Large intestine (tissue), 3 donors: ENCODE measurements around the gene SHC3. TPM values are rescaled to one million over a fixed set of nuclear protein-coding genes. Genes with fewer than 3 reads are reported as not detected.

Experiments
- DNase-seq, 2 donors: peaks; one replicate each; pipeline versions ENCODE4 v3.0.0 to v3.0.0-alpha.2; 2013
- H3K27ac ChIP-seq: one replicate; pipeline ENCODE4 v1.5.1; 2013; ENCODE audit warnings: low read length
- H3K27me3 ChIP-seq: 2 replicates; pipeline ENCODE4 v1.6.1; 2013; ENCODE audit warnings: low read length; ENCODE audit not compliant: control insufficient read depth, insufficient read depth
- H3K36me3 ChIP-seq: 2 replicates; pipeline ENCODE4 v1.6.1; 2013; ENCODE audit warnings: low read length; ENCODE audit not compliant: control insufficient read depth, insufficient read depth
- H3K4me1 ChIP-seq: one replicate; pipeline ENCODE4 v1.6.1; 2013; ENCODE audit warnings: low read length; ENCODE audit not compliant: control insufficient read depth, insufficient read depth
- H3K4me3 ChIP-seq: one replicate; pipeline ENCODE4 v1.5.1; 2013; ENCODE audit warnings: low read length
- H3K9me3 ChIP-seq: one replicate; pipeline ENCODE4 v1.6.1; 2013; ENCODE audit warnings: mild to moderate bottlenecking, low read depth, low read length, moderate library complexity; ENCODE audit not compliant: control insufficient read depth
- WGBS: methylation state at CpG from one replicate; pipeline ENCODE4 v1.1.5; 2013; ENCODE audit warnings: low lambda C conversion rate; ENCODE audit not compliant: insufficient coverage; 5-methylcytosine and 5-hydroxymethylcytosine counted together
- polyA plus RNA-seq: library from polyadenylated mRNA; unstranded; fragments of 120-200 nt; gene quantifications from one replicate; pipeline ENCODE4 v1.2.1, GENCODE V29; 2013

The SHC3 gene
- polyA plus RNA-seq, 1 donor = 0.69 TPM

DNA sequence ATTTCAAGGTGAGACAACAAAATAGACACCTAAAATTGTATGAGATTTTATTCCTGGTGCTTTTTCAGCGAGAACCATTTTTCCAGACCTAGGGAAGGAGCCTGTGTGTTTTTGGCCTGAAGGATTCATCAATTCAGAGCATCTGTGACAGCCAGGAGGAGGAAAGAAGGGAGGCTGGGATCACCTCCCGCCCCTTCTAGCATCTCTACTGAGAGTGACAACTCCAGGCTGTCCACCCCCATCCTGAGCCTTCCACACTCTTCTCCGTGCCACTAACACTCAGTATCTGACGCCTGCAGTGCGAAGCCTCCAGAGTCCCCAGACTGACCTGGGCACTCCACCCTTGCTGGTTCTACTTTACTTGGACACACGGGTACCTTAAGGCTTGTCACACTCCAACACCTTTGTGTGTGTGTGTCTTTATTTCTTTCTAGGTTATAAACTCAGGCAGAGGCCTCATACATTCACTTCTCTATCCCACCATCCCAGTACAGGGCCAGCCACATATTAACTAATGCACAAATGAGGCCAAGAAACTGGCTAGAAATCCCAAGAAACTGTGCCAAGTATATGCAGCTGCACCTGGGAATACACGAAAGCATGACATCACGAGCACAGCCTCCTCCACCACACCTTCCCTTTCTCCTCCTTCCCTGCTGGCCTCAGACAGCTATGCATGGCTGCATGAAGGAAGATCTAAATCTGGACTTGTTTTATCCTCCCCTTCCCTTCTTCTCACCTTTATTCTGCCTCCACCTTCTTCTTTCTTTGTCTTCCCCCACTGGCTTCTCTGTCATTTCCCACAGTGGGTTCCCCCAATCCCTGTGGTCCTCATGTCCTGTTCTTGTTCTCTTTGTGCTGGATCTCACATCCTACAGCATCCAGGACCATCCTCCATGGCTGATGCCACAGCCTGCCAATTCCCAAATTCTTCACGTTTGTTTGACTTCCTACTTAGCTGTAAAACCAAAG lies 171.3 kb downstream of the SHC3 start:
- no peak for DNase-seq
- 86% methylated on average over 1 of the region's 9 CpGs for WGBS
- no peaks in the 10 kb centered on the region for H3K4me1 ChIP-seq
- no peak overlapping the region for H3K27ac ChIP-seq
- H3K9me3 ChIP-seq = no peaks in the 10 kb centered on the region
- H3K27me3 ChIP-seq = no peaks in the 10 kb centered on the region
- peaks cover 7% of the 10 kb centered on the region for H3K36me3 ChIP-seq
- no peak overlapping the region for H3K4me3 ChIP-seq

DNA sequence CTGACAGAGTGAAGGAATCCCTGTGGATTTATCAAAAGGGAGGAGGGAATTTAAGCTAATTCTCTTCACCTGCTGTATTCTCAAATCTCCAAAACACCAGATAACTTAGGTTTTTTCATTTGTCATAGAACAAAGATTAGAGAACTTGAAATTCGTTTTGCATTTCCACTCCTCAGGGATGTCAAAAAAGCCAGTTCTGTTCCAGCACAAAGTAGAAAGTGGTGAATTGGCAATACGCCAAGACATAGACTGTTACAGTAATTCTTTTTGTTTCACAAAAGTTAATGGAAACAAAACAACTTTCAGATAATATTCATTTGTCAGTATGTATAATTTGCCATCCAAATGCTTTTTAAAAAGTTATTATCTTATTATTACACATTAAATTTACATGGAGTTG lies 172.4 kb downstream of the SHC3 start:
- Histone ChIP-seq H3K36me3 (peaks cover 9% of the 10 kb centered on the region), H3K4me3 (no peak overlapping the region), H3K27ac (no peak overlapping the region), H3K27me3 (no peaks in the 10 kb centered on the region), H3K4me1 (no peaks in the 10 kb centered on the region), H3K9me3 (no peaks in the 10 kb centered on the region)
- WGBS = 88% methylated on average over 2 of the region's 2 CpGs
- DNase-seq = no peak

GRCh38 chr9:89005323-89005722 lies 173.3 kb downstream of the SHC3 start:
- no peak overlapping the region for H3K27ac ChIP-seq
- 100% methylated on average over 4 of the region's 9 CpGs for WGBS
- H3K4me3 ChIP-seq = no peak overlapping the region
- H3K4me1 ChIP-seq = peaks cover 3% of the 10 kb centered on the region
- H3K27me3 ChIP-seq = no peaks in the 10 kb centered on the region
- H3K36me3 ChIP-seq = peaks cover 9% of the 10 kb centered on the region
- no peaks in the 10 kb centered on the region for H3K9me3 ChIP-seq
- DNase-seq = no peak

GRCh38 chr9:89002987-89003386 lies 175.6 kb downstream of the SHC3 start:
- Histone ChIP-seq H3K4me3 (no peak overlapping the region), H3K27me3 (no peaks in the 10 kb centered on the region), H3K9me3 (no peaks in the 10 kb centered on the region), H3K27ac (no peak overlapping the region), H3K4me1 (peaks cover 3% of the 10 kb centered on the region), H3K36me3 (peaks cover 9% of the 10 kb centered on the region)
- DNase-seq = no peak
- WGBS = no CpG with 5 or more reads among the region's 6 CpGs

- H3K27me3 ChIP-seq = no peaks in the 10 kb centered on the region
- H3K4me3 ChIP-seq = no peak overlapping the region
- H3K9me3 ChIP-seq = no peaks in the 10 kb centered on the region
- H3K36me3 ChIP-seq = peaks cover 9% of the 10 kb centered on the region
- no CpG with 5 or more reads among the region's 27 CpGs for WGBS
- DNase-seq = no peak
- no peak overlapping the region for H3K27ac ChIP-seq
- peaks cover 3% of the 10 kb centered on the region for H3K4me1 ChIP-seq
Observed at GRCh38 chr9:89001917-89002540, 176.6 kb downstream of the SHC3 start.

- Histone ChIP-seq H3K9me3 (no peaks in the 10 kb centered on the region), H3K4me1 (peaks cover 3% of the 10 kb centered on the region), H3K27me3 (no peaks in the 10 kb centered on the region), H3K4me3 (no peak overlapping the region), H3K27ac (no peak overlapping the region), H3K36me3 (peaks cover 9% of the 10 kb centered on the region)
- no CpG with 5 or more reads among the region's 52 CpGs for WGBS
- DNase-seq = peak; percentile 71
Observed at GRCh38 chr9:89000973-89001916, 177.4 kb downstream of the SHC3 start.

GRCh38 chr9:89000371-89000781 lies 178.2 kb downstream of the SHC3 start:
- Histone ChIP-seq H3K27ac (no peak overlapping the region), H3K4me3 (no peak overlapping the region), H3K9me3 (no peaks in the 10 kb centered on the region), H3K4me1 (peaks cover 3% of the 10 kb centered on the region), H3K36me3 (peaks cover 9% of the 10 kb centered on the region), H3K27me3 (no peaks in the 10 kb centered on the region)
- DNase-seq = no peak
- WGBS = no CpG with 5 or more reads among the region's 9 CpGs

GRCh38 chr9:88998911-88999310 lies 179.7 kb downstream of the SHC3 start:
- H3K9me3 ChIP-seq = no peaks in the 10 kb centered on the region
- 50% methylated on average over 2 of the region's 9 CpGs for WGBS
- H3K4me1 ChIP-seq = peaks cover 3% of the 10 kb centered on the region
- no peak overlapping the region for H3K27ac ChIP-seq
- H3K36me3 ChIP-seq = peaks cover 9% of the 10 kb centered on the region
- no peak for DNase-seq
- no peak overlapping the region for H3K4me3 ChIP-seq
- H3K27me3 ChIP-seq = no peaks in the 10 kb centered on the region

GRCh38 chr9:88998503-88998902 lies 180.1 kb downstream of the SHC3 start:
- Histone ChIP-seq H3K4me3 (no peak overlapping the region), H3K27me3 (no peaks in the 10 kb centered on the region), H3K4me1 (peaks cover 3% of the 10 kb centered on the region), H3K9me3 (no peaks in the 10 kb centered on the region), H3K36me3 (peaks cover 9% of the 10 kb centered on the region), H3K27ac (no peak overlapping the region)
- DNase-seq = no peak
- 33% methylated on average over 1 of the region's 2 CpGs for WGBS

- no peak overlapping the region for H3K4me3 ChIP-seq
- peaks cover 6% of the 10 kb centered on the region for H3K36me3 ChIP-seq
- DNase-seq = no peak
- peaks cover 2% of the 10 kb centered on the region for H3K27me3 ChIP-seq
- H3K9me3 ChIP-seq = no peaks in the 10 kb centered on the region
- no CpG with 5 or more reads among the region's 8 CpGs for WGBS
- H3K4me1 ChIP-seq = peaks cover 3% of the 10 kb centered on the region
- H3K27ac ChIP-seq = no peak overlapping the region
Observed at GRCh38 chr9:88997646-88998045, 181.0 kb downstream of the SHC3 start.
